ENCODE measurements around the gene ZDHHC20. TPM values are rescaled to one million over a fixed set of nuclear protein-coding genes. Genes with fewer than 3 reads are reported as not detected.

Gene ZDHHC20
- total RNA-seq, 2 experiments from 2014 or later = 98.2 to 106 TPM

- no peaks in the 10 kb centered on the region for H3K36me3 Mint-ChIP-seq (ENCODE audit: low read depth)
- no peak overlapping the region for H3K4me3 Mint-ChIP-seq
- ChIA-PET POLR2A (no interaction called here), CTCF (no interaction called here)
- no peaks in the 10 kb centered on the region for H3K9me3 Mint-ChIP-seq (ENCODE audit: insufficient read depth)
- H3K4me1 Mint-ChIP-seq (ENCODE audit: low read depth) = peaks cover 9% of the 10 kb centered on the region
- ATAC-seq (no peak), DNase-seq (no peak)
- H3K27ac Mint-ChIP-seq = no peak overlapping the region
- no peaks in the 10 kb centered on the region for H3K27me3 Mint-ChIP-seq (ENCODE audit: low read depth)
Observed at GRCh38 chr13:21360463-21360862, 98.6 kb downstream of the ZDHHC20 start.

- Mint-ChIP-seq H3K9me3 (ENCODE audit: insufficient read depth) (no peaks in the 10 kb centered on the region), H3K27me3 (ENCODE audit: low read depth) (no peaks in the 10 kb centered on the region), H3K27ac (no peak overlapping the region), H3K4me1 (ENCODE audit: low read depth) (peaks cover 3% of the 10 kb centered on the region), H3K36me3 (ENCODE audit: low read depth) (no peaks in the 10 kb centered on the region), H3K4me3 (no peak overlapping the region)
- DNase-seq (no peak), ATAC-seq (no peak)
- ChIA-PET POLR2A (no interaction called here), CTCF (no interaction called here)
Observed at GRCh38 chr13:21359855-21360254, 99.2 kb downstream of the ZDHHC20 start.

GRCh38 chr13:21355304-21355703 is 103.8 kb downstream of the ZDHHC20 start:
- POLR2A ChIA-PET = no interaction called here
- Mint-ChIP-seq H3K27ac (no peak overlapping the region), H3K36me3 (ENCODE audit: low read depth) (no peaks in the 10 kb centered on the region)

GRCh38 chr13:21354721-21355120 is 104.4 kb downstream of the ZDHHC20 start:
- H3K27ac Mint-ChIP-seq = no peak overlapping the region
- H3K4me1 Mint-ChIP-seq (ENCODE audit: low read depth) = no peaks in the 10 kb centered on the region
- ATAC-seq (no peak), DNase-seq (no peak)
- CTCF ChIA-PET = no interaction called here
- H3K4me3 Mint-ChIP-seq = no peak overlapping the region
- POLR2A ChIA-PET = no interaction called here
- H3K27me3 Mint-ChIP-seq (ENCODE audit: low read depth) = no peaks in the 10 kb centered on the region
- H3K36me3 Mint-ChIP-seq (ENCODE audit: low read depth) = no peaks in the 10 kb centered on the region
- H3K9me3 Mint-ChIP-seq (ENCODE audit: insufficient read depth) = no peaks in the 10 kb centered on the region

More at GRCh38 chr13:21355304-21355703, 103.8 kb downstream of the ZDHHC20 start:
- Mint-ChIP-seq H3K27me3 (ENCODE audit: low read depth) (no peaks in the 10 kb centered on the region), H3K4me3 (no peak overlapping the region), H3K4me1 (ENCODE audit: low read depth) (no peaks in the 10 kb centered on the region), H3K9me3 (ENCODE audit: insufficient read depth) (no peaks in the 10 kb centered on the region)
- no peak for ATAC-seq
- CTCF ChIA-PET = no interaction called here
- no peak for DNase-seq

- no peak for ATAC-seq
- Mint-ChIP-seq H3K27ac (no peak overlapping the region), H3K4me1 (ENCODE audit: low read depth) (peaks cover 17% of the 10 kb centered on the region), H3K4me3 (no peak overlapping the region), H3K27me3 (ENCODE audit: low read depth) (no peaks in the 10 kb centered on the region), H3K9me3 (ENCODE audit: insufficient read depth) (no peaks in the 10 kb centered on the region), H3K36me3 (ENCODE audit: low read depth) (no peaks in the 10 kb centered on the region)
- POLR2A ChIA-PET = no interaction called here
- CTCF ChIA-PET = no interaction called here
- no peak for DNase-seq
Observed at GRCh38 chr13:21348488-21349120, 110.5 kb downstream of the ZDHHC20 start.

GRCh38 chr13:21347753-21348318 is 111.3 kb downstream of the ZDHHC20 start:
- ChIA-PET CTCF (no interaction called here), POLR2A (no interaction called here)

GRCh38 chr13:21344662-21345176 is 114.4 kb downstream of the ZDHHC20 start:
- DNase-seq = peak; percentile 77
- H3K27me3 Mint-ChIP-seq (ENCODE audit: low read depth) = no peaks in the 10 kb centered on the region
- ATAC-seq = peak; percentile 85
- H3K9me3 Mint-ChIP-seq (ENCODE audit: insufficient read depth) = no peaks in the 10 kb centered on the region
- ChIA-PET POLR2A (interaction anchor here (1.7 to 1.8 kb wide), 2 partner anchors 16 to 114 kb away, joined by 7 read pairs; partner anchors contain the start of gene ZDHHC20), CTCF (interaction anchor here (1.1 to 5.0 kb wide), 3 partner anchors 47 to 165 kb away, joined by 3 to 30 read pairs (median 11); no protein-coding TSS in a partner anchor)
- H3K4me1 Mint-ChIP-seq (ENCODE audit: low read depth) = peaks cover 28% of the 10 kb centered on the region
- peak overlapping the region; percentile 91 for H3K27ac Mint-ChIP-seq
- H3K36me3 Mint-ChIP-seq (ENCODE audit: low read depth) = no peaks in the 10 kb centered on the region
- H3K4me3 Mint-ChIP-seq = peak overlapping the region; percentile 75

More at GRCh38 chr13:21347753-21348318, 111.3 kb downstream of the ZDHHC20 start:
- no peak overlapping the region for H3K27ac Mint-ChIP-seq
- peaks cover 23% of the 10 kb centered on the region for H3K4me1 Mint-ChIP-seq (ENCODE audit: low read depth)
- no peaks in the 10 kb centered on the region for H3K27me3 Mint-ChIP-seq (ENCODE audit: low read depth)
- no peaks in the 10 kb centered on the region for H3K36me3 Mint-ChIP-seq (ENCODE audit: low read depth)
- no peak for ATAC-seq
- no peak overlapping the region for H3K4me3 Mint-ChIP-seq
- H3K9me3 Mint-ChIP-seq (ENCODE audit: insufficient read depth) = no peaks in the 10 kb centered on the region
- no peak for DNase-seq

GRCh38 chr13:21343659-21344058 is 115.4 kb downstream of the ZDHHC20 start:
- POLR2A ChIA-PET = interaction anchor here (0.7 to 1.8 kb wide), 4 partner anchors 15 to 260 kb away, joined by 3 to 7 read pairs (median 6); partner anchors contain the start of genes MICU2 and ZDHHC20
- Mint-ChIP-seq H3K27ac (peak overlapping the region; percentile 91), H3K4me3 (peak overlapping the region; percentile 75)

GRCh38 chr13:21342699-21343442 is 116.2 kb downstream of the ZDHHC20 start:
- CTCF ChIA-PET = interaction anchor here (1.2 to 5.0 kb wide), 4 partner anchors 45 to 137 kb away, joined by 3 to 30 read pairs (median 8); no protein-coding TSS in a partner anchor
- no peak for ATAC-seq
- Mint-ChIP-seq H3K36me3 (ENCODE audit: low read depth) (no peaks in the 10 kb centered on the region), H3K4me3 (peak overlapping the region; percentile 75), H3K9me3 (ENCODE audit: insufficient read depth) (no peaks in the 10 kb centered on the region), H3K27ac (peak overlapping the region; percentile 15), H3K4me1 (ENCODE audit: low read depth) (peaks cover 28% of the 10 kb centered on the region), H3K27me3 (ENCODE audit: low read depth) (no peaks in the 10 kb centered on the region)
- POLR2A ChIA-PET = interaction anchor here (0.8 to 1.8 kb wide), 3 partner anchors 14 to 261 kb away, joined by 4 to 7 read pairs (median 7); partner anchors contain the start of genes MICU2 and ZDHHC20
- DNase-seq = no peak

More at GRCh38 chr13:21343659-21344058, 115.4 kb downstream of the ZDHHC20 start:
- CTCF ChIA-PET = interaction anchor here (0.7 to 5.0 kb wide), 6 partner anchors 38 to 164 kb away, joined by 3 to 30 read pairs (median 4); no protein-coding TSS in a partner anchor
- peaks cover 28% of the 10 kb centered on the region for H3K4me1 Mint-ChIP-seq (ENCODE audit: low read depth)
- H3K9me3 Mint-ChIP-seq (ENCODE audit: insufficient read depth) = no peaks in the 10 kb centered on the region
- H3K36me3 Mint-ChIP-seq (ENCODE audit: low read depth) = no peaks in the 10 kb centered on the region
- ATAC-seq (no peak), DNase-seq (no peak)
- no peaks in the 10 kb centered on the region for H3K27me3 Mint-ChIP-seq (ENCODE audit: low read depth)

- H3K27me3 Mint-ChIP-seq (ENCODE audit: low read depth) = no peaks in the 10 kb centered on the region
- ATAC-seq (no peak), DNase-seq (no peak)
- H3K27ac Mint-ChIP-seq = no peak overlapping the region
- no peaks in the 10 kb centered on the region for H3K9me3 Mint-ChIP-seq (ENCODE audit: insufficient read depth)
- no peaks in the 10 kb centered on the region for H3K36me3 Mint-ChIP-seq (ENCODE audit: low read depth)
- POLR2A ChIA-PET = no interaction called here
- CTCF ChIA-PET = interaction anchor here (5.0 kb wide), 1 partner anchor 44 kb away, joined by 30 read pairs; no protein-coding TSS in a partner anchor
- no peak overlapping the region for H3K4me3 Mint-ChIP-seq
- peaks cover 28% of the 10 kb centered on the region for H3K4me1 Mint-ChIP-seq (ENCODE audit: low read depth)
Observed at GRCh38 chr13:21341637-21342422, 117.3 kb downstream of the ZDHHC20 start.

- Mint-ChIP-seq H3K9me3 (ENCODE audit: insufficient read depth) (no peaks in the 10 kb centered on the region), H3K27ac (no peak overlapping the region), H3K27me3 (ENCODE audit: low read depth) (no peaks in the 10 kb centered on the region), H3K4me1 (ENCODE audit: low read depth) (peaks cover 13% of the 10 kb centered on the region), H3K4me3 (no peak overlapping the region), H3K36me3 (ENCODE audit: low read depth) (no peaks in the 10 kb centered on the region)
- CTCF ChIA-PET = no interaction called here
- ATAC-seq = no peak
- DNase-seq = no peak
- POLR2A ChIA-PET = no interaction called here
Observed at GRCh38 chr13:21338639-21339278, 120.3 kb downstream of the ZDHHC20 start.

Data from activated CD8-positive, alpha-beta T cell treated with anti-CD3 and anti-CD28 coated beads, Interleukin-2, amount 10 ng/mL, durations not matched to agents 7 days and 5 days (primary cell).